Upper lobe of left lung (tissue), 6 donors: ENCODE measurements around the gene FOXA1. TPM values are rescaled to one million over a fixed set of nuclear protein-coding genes. Genes with fewer than 3 reads are reported as not detected.

Experiments
- ATAC-seq, 2 donors: fragments of 200-7000 bp; cut with Tn5 transposase; one replicate each; pipeline ENCODE4 v1.9.1; 2022; ENCODE audit warnings: mild to moderate bottlenecking in 2 of 2, moderate library complexity in 2 of 2; ENCODE audit not compliant: low FRiP score in 2 of 2
- DNase-seq, 2 donors: peaks; one replicate each; pipeline ENCODE4 v3.0.0-alpha.2; 2019 to 2020
- H3K27ac ChIP-seq, 4 donors: fragments of 200-600 bp; sonication (generic); one replicate each; pipeline ENCODE4 v1.5.1; 2016 to 2019
- H3K27me3 ChIP-seq, 4 donors: fragments of 200-600 bp; sonication (generic); one replicate each; pipeline ENCODE4 v1.5.1; 2017 to 2019
- H3K36me3 ChIP-seq, 4 donors: fragments of 200-600 bp; sonication (generic); one replicate each; pipeline ENCODE4 v1.5.1; 2016 to 2019
- H3K4me1 ChIP-seq, 4 donors: fragments of 200-600 bp; sonication (generic); one replicate each; pipeline ENCODE4 v1.5.1; 2018 to 2019
- H3K4me3 ChIP-seq, 4 donors: fragments of 200-600 bp; sonication (generic); one replicate each; pipeline ENCODE4 v1.5.1; 2017 to 2019; ENCODE audit warnings: mild to moderate bottlenecking in 2 of 4, moderate library complexity in 1 of 4
- H3K9me3 ChIP-seq, 4 donors: fragments of 200-600 bp; sonication (generic); one replicate each; pipeline ENCODE4 v1.5.1; 2018 to 2019
- CTCF ChIP-seq, 6 experiments: fragments of 450-650 bp in 4 of 6; fragments of 200-600 bp in 2 of 6; sonication (generic) in 2 of 6; IDR thresholded peaks; one replicate each; pipeline ENCODE4 v1.5.1; 2016 to 2019; ENCODE audit warnings: antibody characterized with exemption in 6 of 6
- EP300 ChIP-seq, 4 donors: sonication (generic); formaldehyde crosslinking; IDR thresholded peaks; one replicate each; pipeline ENCODE4 v1.5.1; 2017; ENCODE audit warnings: antibody characterized with exemption in 4 of 4, control low read depth in 2 of 4
- POLR2A ChIP-seq, 4 donors: fragments of 450-650 bp; IDR thresholded peaks; one replicate each; pipeline ENCODE4 v1.5.1; 2016 to 2017; ENCODE audit warnings: antibody characterized with exemption in 4 of 4, mild to moderate bottlenecking in 2 of 4
- POLR2AphosphoS5 ChIP-seq, 2 donors: sonication (generic); formaldehyde crosslinking; IDR thresholded peaks; one replicate each; pipeline ENCODE4 v1.5.1; 2017; ENCODE audit warnings: antibody characterized with exemption in 2 of 2
- whole genome bisulfite sequencing, 2 donors: methylation state at CpG; one replicate each; pipeline ENCODE4 v1.1.5; 2017 to 2018; 5-methylcytosine and 5-hydroxymethylcytosine counted together
- total RNA-seq, 6 donors: library from RNA; depleted of rRNA in 4 of 6; stranded (reverse); fragments of >200 nt in 4 of 6; gene quantifications; one replicate each; pipeline versions ENCODE4 v1.1.0 to v1.2.1, GENCODE V29; 2016 to 2021
- donor health status: DM: no; HTN: no; CAD: no; lungs with moderate emphysema.
- donor health status: DM: no; HTN: yes; CAD: no; lungs with severe emphysema.

The FOXA1 gene
- total RNA-seq, 6 donors from 2014 or later = 25.1 to 69.2 (median 34.6) TPM

DNA sequence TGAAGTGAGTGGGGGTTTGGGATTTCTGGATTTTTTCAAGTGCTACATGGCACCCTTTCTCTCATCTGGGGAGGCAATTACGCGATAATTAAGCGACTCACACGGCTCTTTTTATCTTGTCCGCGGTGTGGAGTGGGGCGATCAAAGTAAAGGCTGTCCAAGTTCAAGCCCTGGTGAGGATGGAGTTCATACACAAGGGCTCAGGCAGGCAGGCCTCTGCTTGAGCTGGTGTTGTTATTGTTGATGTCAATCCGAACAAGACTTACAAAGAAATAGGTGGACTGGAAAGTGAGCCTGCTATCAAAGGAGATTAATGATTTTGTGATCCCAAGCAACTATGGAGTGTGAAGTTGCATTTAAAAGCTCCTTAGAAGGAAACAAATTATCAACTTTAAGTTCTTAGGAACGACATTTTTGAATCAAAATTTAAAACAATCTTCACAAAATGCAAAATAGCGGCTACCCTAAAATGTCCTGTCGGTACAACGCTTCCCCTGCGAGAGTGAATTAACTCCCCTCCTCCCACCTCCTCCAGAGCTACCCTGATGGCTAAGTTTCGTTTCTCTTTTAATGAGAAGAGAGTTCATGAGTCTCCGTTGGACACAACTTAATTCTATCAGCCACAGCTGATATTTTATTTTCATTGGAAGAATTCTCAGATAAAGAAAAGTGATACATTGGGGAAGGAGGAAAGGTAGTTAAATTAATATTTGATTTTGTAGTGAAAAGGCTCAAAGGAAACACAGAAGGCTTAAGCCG lies 5.9 kb downstream of the FOXA1 start:
- 8 to 20% methylated on average over 16 of the region's 16 CpGs for WGBS, 2 donors
- H3K27ac ChIP-seq = peak overlapping the region; percentile 82 to 92 (median 88)
- no peaks in the 10 kb centered on the region for H3K9me3 ChIP-seq
- H3K27me3 ChIP-seq = peaks cover 3 to 58% (median 22%) of the 10 kb centered on the region in 4 donors
- no peaks in the 10 kb centered on the region for H3K36me3 ChIP-seq
- H3K4me3 ChIP-seq = peak overlapping the region in 2 of 4 donors; percentile 55 to 62
- no peak for TF ChIP-seq CTCF (IDR thresholded peaks at IDR 0.05)
- TF ChIP-seq POLR2AphosphoS5 (IDR thresholded peaks at IDR 0.05) = no peak
- no peak for TF ChIP-seq POLR2A (IDR thresholded peaks at IDR 0.05)
- no peak for TF ChIP-seq EP300 (IDR thresholded peaks at IDR 0.05)
- DNase-seq (no peak), ATAC-seq (no peak)
- H3K4me1 ChIP-seq = peaks cover 11 to 32% (median 21%) of the 10 kb centered on the region in 4 donors

GRCh38 chr14:37588667-37588955 lies 6.4 kb downstream of the FOXA1 start:
- Histone ChIP-seq H3K36me3 (no peaks in the 10 kb centered on the region), H3K27ac (peak overlapping the region; percentile 82 to 92 (median 88)), H3K9me3 (no peaks in the 10 kb centered on the region), H3K4me3 (peak overlapping the region in 3 of 4 donors; percentile 17 to 62 (median 55)), H3K27me3 (peaks cover 3 to 60% (median 24%) of the 10 kb centered on the region in 4 donors), H3K4me1 (peaks cover 12 to 36% (median 22%) of the 10 kb centered on the region in 4 donors)
- 9% methylated on average over 6 of the region's 6 CpGs for WGBS, 2 donors
- TF ChIP-seq POLR2AphosphoS5 (IDR thresholded peaks at IDR 0.05) = no peak
- no peak for TF ChIP-seq CTCF (IDR thresholded peaks at IDR 0.05)
- no peak for TF ChIP-seq POLR2A (IDR thresholded peaks at IDR 0.05)
- TF ChIP-seq EP300 (IDR thresholded peaks at IDR 0.05) = no peak
- DNase-seq (no peak), ATAC-seq (no peak)

GRCh38 chr14:37587881-37588666 lies 7.0 kb downstream of the FOXA1 start:
- no peak for TF ChIP-seq EP300 (IDR thresholded peaks at IDR 0.05)
- TF ChIP-seq POLR2A (IDR thresholded peaks at IDR 0.05) = peak in 1 of 4 donors; percentile 21
- ATAC-seq (no peak), DNase-seq (peak in 1 of 2 donors; percentile 86)
- H3K4me3 ChIP-seq = peak overlapping the region in 3 of 4 donors; percentile 17 to 62 (median 55)
- H3K4me1 ChIP-seq = peaks cover 12 to 38% (median 25%) of the 10 kb centered on the region in 4 donors
- peak overlapping the region; percentile 82 to 92 (median 88) for H3K27ac ChIP-seq
- H3K36me3 ChIP-seq = no peaks in the 10 kb centered on the region
- no peaks in the 10 kb centered on the region for H3K9me3 ChIP-seq
- peaks cover 3 to 63% (median 24%) of the 10 kb centered on the region in 4 donors for H3K27me3 ChIP-seq
- WGBS, 2 donors = 4 to 8% methylated on average over 13 to 58 of the region's 63 CpGs

GRCh38 chr14:37587131-37587803 lies 7.8 kb downstream of the FOXA1 start:
- ATAC-seq (no peak), DNase-seq (no peak)
- Histone ChIP-seq H3K4me1 (peaks cover 12 to 35% (median 25%) of the 10 kb centered on the region in 4 donors), H3K36me3 (no peaks in the 10 kb centered on the region), H3K27me3 (peaks cover 3 to 55% (median 20%) of the 10 kb centered on the region in 4 donors), H3K4me3 (peak overlapping the region in 3 of 4 donors; percentile 17 to 62 (median 55)), H3K9me3 (no peaks in the 10 kb centered on the region), H3K27ac (peak overlapping the region; percentile 82 to 92 (median 88))
- TF ChIP-seq POLR2AphosphoS5 (IDR thresholded peaks at IDR 0.05) (no peak), CTCF (IDR thresholded peaks at IDR 0.05) (no peak), EP300 (IDR thresholded peaks at IDR 0.05) (no peak)
- WGBS, 2 donors = 8 to 12% methylated on average over 4 of the region's 4 CpGs

- no peaks in the 10 kb centered on the region for H3K9me3 ChIP-seq
- peak overlapping the region; percentile 82 to 92 (median 88) for H3K27ac ChIP-seq
- peaks cover 3 to 50% (median 17%) of the 10 kb centered on the region in 4 donors for H3K27me3 ChIP-seq
- H3K4me1 ChIP-seq = peaks cover 12 to 32% (median 23%) of the 10 kb centered on the region in 4 donors
- 0 to 4% methylated on average over 1 of the region's 1 CpG for WGBS, 2 donors
- H3K4me3 ChIP-seq = no peak overlapping the region
- DNase-seq (no peak), ATAC-seq (no peak)
- H3K36me3 ChIP-seq = no peaks in the 10 kb centered on the region
- TF ChIP-seq POLR2AphosphoS5 (IDR thresholded peaks at IDR 0.05) (no peak), POLR2A (IDR thresholded peaks at IDR 0.05) (no peak), EP300 (IDR thresholded peaks at IDR 0.05) (no peak), CTCF (IDR thresholded peaks at IDR 0.05) (no peak)
These were observed 8.3 kb downstream of the FOXA1 start for GRCh38 chr14:37586797-37587130.
